Spleen (tissue), 7 donors: ENCODE results near the gene DCDC1.

Source experiments
- CTCF ChIP-seq, 11 experiments: fragments of 200-600 bp in 7 of 11; fragments of 450-650 bp in 4 of 11; sonication (generic) in 4 of 11; IDR thresholded peaks in 8 of 11; conservative IDR thresholded peaks in 3 of 11; 1 replicate in 7 of 11; 2 replicates in 4 of 11; pipeline versions ENCODE4 v1.4.0 to v1.8.0; 2016 to 2021; ENCODE audit warnings: antibody characterized with exemption in 11 of 11, inconsistent platforms in 4 of 11, mild to moderate bottlenecking in 1 of 11
- POLR2A ChIP-seq, 3 donors: fragments of 450-650 bp; IDR thresholded peaks; one replicate each; pipeline ENCODE4 v1.5.1; 2017; ENCODE audit warnings: antibody characterized with exemption in 3 of 3, mild to moderate bottlenecking in 1 of 3
- donor health status: DM: no; HTN: no; CAD: no; lungs with moderate emphysema.
- donor health status: DM: no; HTN: no; CAD: no.
- donor health status: DM: no; HTN: no; CAD: no.

GRCh38 chr11:31118566-31118965 is 251.0 kb downstream of the DCDC1 start:
- TF ChIP-seq CTCF (IDR thresholded peaks at IDR 0.05 in 8 of 11, conservative IDR thresholded peaks at IDR 0.05 in 3 of 11): no peak
- TF ChIP-seq POLR2A (IDR thresholded peaks at IDR 0.05): no peak
